HEK293 (cell line): ENCODE data around the gene SNCB.

Experiments
- CTCF ChIA-PET: fragments of 350-600 bp; formaldehyde crosslinking; extraction: SDS; loops from one replicate; lab custom pipeline; 2021; ENCODE audit warnings: antibody characterized with exemption; lab: Yijun Ruan, JAX
- POLR2A ChIA-PET: fragments of 300-600 bp; formaldehyde crosslinking; extraction: SDS; loops from one replicate; lab custom pipeline; 2020; ENCODE audit warnings: antibody characterized with exemption, inconsistent platforms; lab: Yijun Ruan, JAX
- H3K27ac ChIP-seq: fragments of 200-500 bp; sonication (Bioruptor generic); 2 replicates; pipeline ENCODE4 v1.5.1; 2014; ENCODE audit warnings: low read depth, low read length, control low read depth, inconsistent platforms; ENCODE audit errors: extremely low read depth
- H3K36me3 ChIP-seq, 2 experiments: fragments of 200-500 bp in 1 of 2; sonication (Bioruptor generic) in 1 of 2; 1 replicate in 1 of 2; 2 replicates in 1 of 2; pipeline ENCODE4 v1.5.1; 2014 to 2017; ENCODE audit warnings: inconsistent platforms in 2 of 2, low read length in 2 of 2; ENCODE audit not compliant: control insufficient read depth in 2 of 2, insufficient read depth in 1 of 2
- H3K4me1 ChIP-seq: fragments of 200-500 bp; sonication (Bioruptor generic); 2 replicates; pipeline ENCODE4 v1.5.1; 2014; ENCODE audit warnings: mild to moderate bottlenecking, low read length, inconsistent platforms; ENCODE audit not compliant: control insufficient read depth, insufficient read depth
- H3K4me3 ChIP-seq: 2 replicates; pipeline ENCODE4 v1.5.1; 2011; ENCODE audit warnings: low read depth, mild to moderate bottlenecking, control low read depth, low read length, moderate library complexity
- H3K9me3 ChIP-seq: fragments of 200-500 bp; sonication (Bioruptor generic); 2 replicates; pipeline ENCODE4 v1.5.1; 2014; ENCODE audit warnings: low read depth, low read length, inconsistent platforms; ENCODE audit not compliant: control insufficient read depth, insufficient read depth
- EGR2 ChIP-seq: fragments of 450-650 bp; formaldehyde crosslinking; IDR thresholded peaks from 2 replicates; pipeline ENCODE4 v1.5.1; 2016; ENCODE audit warnings: low read depth, missing biosample characterization, missing genetic modification characterization
- IKZF3 ChIP-seq: fragments of 450-650 bp; IDR thresholded peaks from 2 replicates; pipeline ENCODE4 v1.5.0; 2018; ENCODE audit warnings: missing biosample characterization, mild to moderate bottlenecking, missing genetic modification characterization, moderate library complexity
- MYNN ChIP-seq: fragments of 450-650 bp; formaldehyde crosslinking; IDR thresholded peaks from 2 replicates; pipeline ENCODE4 v1.5.1; 2016; ENCODE audit warnings: missing biosample characterization, missing genetic modification characterization, borderline replicate concordance
- SP2 ChIP-seq: fragments of 450-650 bp; formaldehyde crosslinking; IDR thresholded peaks from 2 replicates; pipeline ENCODE4 v1.5.1; 2016; ENCODE audit warnings: missing biosample characterization, missing genetic modification characterization
- SP3 ChIP-seq: fragments of 450-650 bp; formaldehyde crosslinking; IDR thresholded peaks from 2 replicates; pipeline ENCODE4 v1.5.1; 2016; ENCODE audit warnings: missing biosample characterization, missing genetic modification characterization
- SP7 ChIP-seq: fragments of 450-650 bp; formaldehyde crosslinking; IDR thresholded peaks from 2 replicates; pipeline ENCODE4 v1.5.1; 2016; ENCODE audit warnings: missing biosample characterization, missing genetic modification characterization
- ZBTB17 ChIP-seq: fragments of 450-650 bp; formaldehyde crosslinking; IDR thresholded peaks from 2 replicates; pipeline ENCODE4 v1.5.1; 2016; ENCODE audit warnings: missing biosample characterization, missing genetic modification characterization
- ZFHX2 ChIP-seq: fragments of 450-650 bp; formaldehyde crosslinking; conservative IDR thresholded peaks from 2 replicates; pipeline ENCODE4 v1.5.1; 2016; ENCODE audit warnings: missing biosample characterization, missing genetic modification characterization
- ZNF138 ChIP-seq: fragments of 450-650 bp; formaldehyde crosslinking; IDR thresholded peaks from 2 replicates; pipeline ENCODE4 v1.5.1; 2016; ENCODE audit warnings: missing biosample characterization, missing genetic modification characterization, borderline replicate concordance
- ZNF175 ChIP-seq: fragments of 450-650 bp; formaldehyde crosslinking; IDR thresholded peaks from 2 replicates; pipeline ENCODE4 v1.5.1; 2016; ENCODE audit warnings: missing biosample characterization, missing genetic modification characterization
- ZNF202 ChIP-seq: fragments of 450-650 bp; formaldehyde crosslinking; IDR thresholded peaks from 2 replicates; pipeline ENCODE4 v1.5.1; 2016; ENCODE audit warnings: missing biosample characterization, missing genetic modification characterization, borderline replicate concordance
- ZNF335 ChIP-seq: fragments of 450-650 bp; formaldehyde crosslinking; conservative IDR thresholded peaks from 2 replicates; pipeline ENCODE4 v1.5.1; 2016; ENCODE audit warnings: missing biosample characterization, missing genetic modification characterization
- ZNF501 ChIP-seq: fragments of 450-650 bp; formaldehyde crosslinking; IDR thresholded peaks from 2 replicates; pipeline ENCODE4 v1.5.1; 2016; ENCODE audit warnings: missing biosample characterization, missing genetic modification characterization
- ZNF623 ChIP-seq: fragments of 450-650 bp; formaldehyde crosslinking; IDR thresholded peaks from 2 replicates; pipeline ENCODE4 v1.5.1; 2016; ENCODE audit warnings: missing biosample characterization, missing genetic modification characterization
- ZNF654 ChIP-seq: fragments of 450-650 bp; formaldehyde crosslinking; IDR thresholded peaks from 2 replicates; pipeline ENCODE4 v1.5.1; 2016; ENCODE audit warnings: low read depth, missing biosample characterization, missing genetic modification characterization
- ZNF670 ChIP-seq: fragments of 450-650 bp; formaldehyde crosslinking; IDR thresholded peaks from 2 replicates; pipeline ENCODE4 v1.5.1; 2016; ENCODE audit warnings: missing biosample characterization, missing genetic modification characterization, low read depth
- ZNF707 ChIP-seq: fragments of 450-650 bp; formaldehyde crosslinking; IDR thresholded peaks from 2 replicates; pipeline ENCODE4 v1.5.1; 2016; ENCODE audit warnings: missing biosample characterization, missing genetic modification characterization
- TF ChIP-seq, protein P1 (sequence below): fragments of 450-650 bp; IDR thresholded peaks from 2 replicates; pipeline ENCODE4 v1.5.1; 2018; ENCODE audit warnings: missing biosample characterization, missing genetic modification characterization
- TF ChIP-seq, protein P2 (sequence below): fragments of 450-650 bp; formaldehyde crosslinking; IDR thresholded peaks from 2 replicates; pipeline ENCODE4 v1.5.1; 2016; ENCODE audit warnings: missing biosample characterization, missing genetic modification characterization, borderline replicate concordance

SNCB gene

DNA sequence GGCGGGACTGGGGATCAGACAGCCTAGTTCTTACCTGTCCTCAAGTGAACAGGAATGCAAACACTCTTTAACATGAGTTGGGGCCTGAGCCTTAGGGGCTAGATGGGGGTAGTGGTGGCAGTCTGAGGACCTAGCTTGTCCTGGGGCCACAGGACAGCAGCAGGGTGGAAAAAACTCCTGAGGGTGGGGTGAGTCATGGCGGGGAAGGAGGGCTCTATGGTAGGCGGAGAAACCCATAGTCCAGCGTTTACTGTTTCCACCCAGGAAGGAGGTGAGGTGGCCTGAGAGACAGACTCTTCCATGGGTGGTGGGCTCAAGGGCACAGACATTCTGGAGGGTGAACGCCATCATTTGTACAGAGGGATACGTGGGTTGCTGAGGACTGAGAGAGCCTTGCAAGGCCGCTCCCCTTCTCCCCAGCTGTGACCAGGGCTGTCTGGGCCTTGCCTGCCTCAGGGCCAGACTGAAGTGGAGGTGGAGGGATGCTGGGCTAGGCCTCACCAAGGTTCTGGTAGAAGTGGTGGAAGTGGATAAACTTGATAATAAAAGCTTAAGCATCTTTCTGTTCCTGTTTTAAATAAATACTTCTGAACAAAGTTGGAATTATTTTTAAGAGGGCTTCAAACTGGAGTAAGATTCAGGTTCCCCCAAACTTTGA is 15.8 kb upstream of the SNCB start:
- Histone ChIP-seq H3K36me3 (no peaks in the 10 kb centered on the region), H3K27ac (no peak overlapping the region; the same call in 1 of the 2 replicates), H3K9me3 (no peaks in the 10 kb centered on the region), H3K4me1 (0 out of 2 replicates have a peak, but pooled peaks cover 2% of the 10 kb centered on the region), H3K4me3 (no peak overlapping the region)
- POLR2A ChIA-PET: interaction anchor here (1.2 kb wide), 2 partner anchors 15 to 109 kb away, joined by 7 to 11 read pairs; partner anchors contain the start of gene RNF44
- CTCF ChIA-PET: interaction anchor here (0.6 to 2.7 kb wide), 6 partner anchors 12 to 916 kb away, joined by 3 to 13 read pairs (median 3); no protein-coding TSS in a partner anchor
- TF ChIP-seq ZNF623: no peak
- no peak for TF ChIP-seq ZNF501 (tag by site-specific recombination)
- no peak for TF ChIP-seq ZNF175 (tag by site-specific recombination)
- no peak for TF ChIP-seq ZNF138 (tag by site-specific recombination)
- TF ChIP-seq, protein P1, sequence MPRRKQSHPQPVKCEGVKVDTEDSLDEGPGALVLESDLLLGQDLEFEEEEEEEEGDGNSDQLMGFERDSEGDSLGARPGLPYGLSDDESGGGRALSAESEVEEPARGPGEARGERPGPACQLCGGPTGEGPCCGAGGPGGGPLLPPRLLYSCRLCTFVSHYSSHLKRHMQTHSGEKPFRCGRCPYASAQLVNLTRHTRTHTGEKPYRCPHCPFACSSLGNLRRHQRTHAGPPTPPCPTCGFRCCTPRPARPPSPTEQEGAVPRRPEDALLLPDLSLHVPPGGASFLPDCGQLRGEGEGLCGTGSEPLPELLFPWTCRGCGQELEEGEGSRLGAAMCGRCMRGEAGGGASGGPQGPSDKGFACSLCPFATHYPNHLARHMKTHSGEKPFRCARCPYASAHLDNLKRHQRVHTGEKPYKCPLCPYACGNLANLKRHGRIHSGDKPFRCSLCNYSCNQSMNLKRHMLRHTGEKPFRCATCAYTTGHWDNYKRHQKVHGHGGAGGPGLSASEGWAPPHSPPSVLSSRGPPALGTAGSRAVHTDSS (tag by site-specific recombination): no peak
- TF ChIP-seq ZNF202 (tag by site-specific recombination): no peak
- no peak for TF ChIP-seq ZNF654
- TF ChIP-seq ZNF670 (tag by site-specific recombination): no peak
- peak; percentile 60 for TF ChIP-seq ZFHX2 (tag by site-specific recombination)
- TF ChIP-seq SP7 (tag by site-specific recombination): no peak
- TF ChIP-seq SP2 (tag by site-specific recombination): peak; percentile 20; the same call in 1 of the 2 replicates
- peak; percentile 42; the same call in 1 of the 2 replicates for TF ChIP-seq EGR2 (tag by site-specific recombination)
- TF ChIP-seq MYNN (tag by site-specific recombination): no peak
- TF ChIP-seq ZBTB17 (tag by site-specific recombination): no peak
- no peak for TF ChIP-seq IKZF3 (tag by site-specific recombination)
- no peak for TF ChIP-seq ZNF707 (tag by site-specific recombination)
- TF ChIP-seq, protein P2, sequence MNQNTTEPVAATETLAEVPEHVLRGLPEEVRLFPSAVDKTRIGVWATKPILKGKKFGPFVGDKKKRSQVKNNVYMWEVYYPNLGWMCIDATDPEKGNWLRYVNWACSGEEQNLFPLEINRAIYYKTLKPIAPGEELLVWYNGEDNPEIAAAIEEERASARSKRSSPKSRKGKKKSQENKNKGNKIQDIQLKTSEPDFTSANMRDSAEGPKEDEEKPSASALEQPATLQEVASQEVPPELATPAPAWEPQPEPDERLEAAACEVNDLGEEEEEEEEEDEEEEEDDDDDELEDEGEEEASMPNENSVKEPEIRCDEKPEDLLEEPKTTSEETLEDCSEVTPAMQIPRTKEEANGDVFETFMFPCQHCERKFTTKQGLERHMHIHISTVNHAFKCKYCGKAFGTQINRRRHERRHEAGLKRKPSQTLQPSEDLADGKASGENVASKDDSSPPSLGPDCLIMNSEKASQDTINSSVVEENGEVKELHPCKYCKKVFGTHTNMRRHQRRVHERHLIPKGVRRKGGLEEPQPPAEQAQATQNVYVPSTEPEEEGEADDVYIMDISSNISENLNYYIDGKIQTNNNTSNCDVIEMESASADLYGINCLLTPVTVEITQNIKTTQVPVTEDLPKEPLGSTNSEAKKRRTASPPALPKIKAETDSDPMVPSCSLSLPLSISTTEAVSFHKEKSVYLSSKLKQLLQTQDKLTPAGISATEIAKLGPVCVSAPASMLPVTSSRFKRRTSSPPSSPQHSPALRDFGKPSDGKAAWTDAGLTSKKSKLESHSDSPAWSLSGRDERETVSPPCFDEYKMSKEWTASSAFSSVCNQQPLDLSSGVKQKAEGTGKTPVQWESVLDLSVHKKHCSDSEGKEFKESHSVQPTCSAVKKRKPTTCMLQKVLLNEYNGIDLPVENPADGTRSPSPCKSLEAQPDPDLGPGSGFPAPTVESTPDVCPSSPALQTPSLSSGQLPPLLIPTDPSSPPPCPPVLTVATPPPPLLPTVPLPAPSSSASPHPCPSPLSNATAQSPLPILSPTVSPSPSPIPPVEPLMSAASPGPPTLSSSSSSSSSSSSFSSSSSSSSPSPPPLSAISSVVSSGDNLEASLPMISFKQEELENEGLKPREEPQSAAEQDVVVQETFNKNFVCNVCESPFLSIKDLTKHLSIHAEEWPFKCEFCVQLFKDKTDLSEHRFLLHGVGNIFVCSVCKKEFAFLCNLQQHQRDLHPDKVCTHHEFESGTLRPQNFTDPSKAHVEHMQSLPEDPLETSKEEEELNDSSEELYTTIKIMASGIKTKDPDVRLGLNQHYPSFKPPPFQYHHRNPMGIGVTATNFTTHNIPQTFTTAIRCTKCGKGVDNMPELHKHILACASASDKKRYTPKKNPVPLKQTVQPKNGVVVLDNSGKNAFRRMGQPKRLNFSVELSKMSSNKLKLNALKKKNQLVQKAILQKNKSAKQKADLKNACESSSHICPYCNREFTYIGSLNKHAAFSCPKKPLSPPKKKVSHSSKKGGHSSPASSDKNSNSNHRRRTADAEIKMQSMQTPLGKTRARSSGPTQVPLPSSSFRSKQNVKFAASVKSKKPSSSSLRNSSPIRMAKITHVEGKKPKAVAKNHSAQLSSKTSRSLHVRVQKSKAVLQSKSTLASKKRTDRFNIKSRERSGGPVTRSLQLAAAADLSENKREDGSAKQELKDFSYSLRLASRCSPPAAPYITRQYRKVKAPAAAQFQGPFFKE: no peak
- peak; percentile 56; the same call in 1 of the 2 replicates for TF ChIP-seq ZNF335 (tag by site-specific recombination)
- 0 out of 2 replicates have a peak, but pooled peaks have one; percentile 11 for TF ChIP-seq SP3
